ENCODE data around the gene MINK1.
"Not testable (repeated sequence)": the region's sequence is repeated elsewhere in the genome, so short reads cannot be mapped to it uniquely, and the experiment has no call there.

MINK1 gene

DNA sequence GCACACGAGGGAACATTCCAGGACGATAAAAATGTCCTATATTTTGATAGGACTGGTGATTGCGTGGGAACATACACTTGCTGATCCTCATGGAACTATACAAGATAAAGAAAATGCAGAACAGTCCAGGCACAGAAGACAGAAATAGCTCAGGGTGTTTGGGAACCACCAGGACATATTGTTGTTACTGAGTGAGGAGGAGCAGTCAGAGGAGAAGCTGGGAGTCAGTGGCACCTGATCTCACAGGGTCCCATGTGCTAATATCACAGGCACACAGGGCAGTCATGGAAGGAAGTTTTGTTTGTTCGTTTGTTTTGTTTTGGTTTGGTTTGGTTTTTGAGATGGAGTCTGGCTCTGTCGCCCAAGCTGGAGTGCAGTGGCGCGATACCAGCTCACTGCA lies 20.4 kb upstream of the MINK1 start:
- DNase-seq = no peak

DNA sequence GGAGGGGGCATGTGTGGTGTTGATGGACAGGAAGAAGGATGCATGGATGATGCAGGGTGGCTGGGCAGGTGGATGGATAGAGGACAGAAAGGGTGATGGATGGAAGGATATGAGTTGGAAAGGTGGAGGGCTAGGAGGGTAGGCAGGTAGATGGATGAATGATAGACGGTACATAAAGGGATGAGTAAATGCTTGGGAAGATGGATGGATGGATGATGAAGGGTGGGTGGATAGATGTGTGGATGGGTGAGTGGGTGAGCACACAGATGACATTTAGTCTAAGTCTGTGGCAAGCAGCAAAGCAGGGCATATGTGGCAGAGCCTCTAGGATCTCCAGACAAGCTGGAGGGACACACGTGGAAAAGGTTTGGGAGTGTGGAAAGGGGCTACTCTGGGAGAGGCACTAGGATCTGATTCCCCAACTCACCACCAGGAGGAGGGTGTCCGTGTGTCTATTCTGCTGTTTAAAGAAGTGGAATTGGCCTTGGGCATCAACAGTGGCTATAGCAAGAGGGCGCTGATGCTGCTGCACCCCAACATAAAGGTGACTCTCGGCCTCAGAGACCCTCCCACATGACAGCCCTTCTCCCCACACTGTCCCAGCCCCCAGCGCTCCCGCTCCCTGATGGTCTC lies 18.0 kb upstream of the MINK1 start:
- no peak for DNase-seq

DNA sequence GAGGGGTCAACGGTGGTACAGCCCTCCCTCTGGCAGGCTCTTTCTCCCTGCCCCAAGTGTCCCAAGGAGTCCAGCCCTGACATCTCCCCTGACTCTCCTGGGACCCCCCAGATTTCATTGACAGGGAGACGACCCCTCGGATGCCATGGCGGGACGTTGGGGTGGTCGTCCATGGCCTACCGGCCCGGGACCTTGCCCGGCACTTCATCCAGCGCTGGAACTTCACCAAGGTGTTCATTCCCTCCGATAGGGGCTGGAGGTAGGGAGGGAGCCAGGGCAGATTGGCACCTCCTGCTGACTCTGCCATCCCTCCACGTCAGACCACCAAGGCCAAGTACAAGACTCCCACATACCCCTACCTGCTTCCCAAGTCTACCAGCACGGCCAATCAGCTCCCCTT lies 16.3 kb upstream of the MINK1 start:
- DNase-seq = no peak

DNA sequence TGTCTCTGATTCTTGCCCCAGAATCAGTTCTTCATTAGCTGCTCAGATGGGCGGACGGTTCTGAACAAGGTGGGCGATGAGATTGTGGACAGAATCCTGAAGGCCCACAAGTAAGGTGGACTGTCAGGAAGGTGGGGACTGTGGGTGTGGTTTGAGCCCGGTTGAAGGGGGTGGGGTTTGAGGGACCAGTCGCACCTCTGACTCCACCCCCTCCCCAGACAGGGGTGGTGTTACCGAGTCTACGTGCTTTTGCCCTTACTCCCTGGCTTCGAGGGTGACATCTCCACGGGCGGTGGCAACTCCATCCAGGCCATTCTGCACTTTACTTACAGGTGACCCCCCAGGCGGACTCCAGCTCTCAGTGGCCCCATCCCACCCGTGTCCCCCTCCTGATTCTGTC lies 14.9 kb upstream of the MINK1 start:
- no peak for DNase-seq

DNA sequence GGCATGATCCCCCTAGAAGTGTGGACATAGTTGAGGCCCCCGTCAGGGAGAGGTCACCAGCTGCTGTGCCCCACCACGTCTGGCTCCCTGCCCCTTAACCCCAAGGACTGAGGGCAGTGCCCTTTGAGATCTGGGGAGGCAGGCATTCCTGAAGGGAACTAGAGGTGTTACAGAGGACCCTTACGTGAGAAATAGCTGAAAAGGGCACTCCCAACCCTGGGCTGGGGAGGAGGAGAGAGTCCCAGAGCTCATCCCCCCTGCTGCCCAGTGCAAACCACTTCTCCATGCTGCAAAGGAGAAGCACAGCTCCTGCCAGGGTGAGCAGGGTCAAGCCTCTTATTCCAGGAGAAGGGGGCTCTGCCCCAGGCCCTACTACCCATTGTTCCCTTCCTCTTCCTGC lies 10.3 kb upstream of the MINK1 start:
- DNase-seq = no peak

GRCh38 chr17:4823373-4824089 lies 9.6 kb upstream of the MINK1 start:
- DNase-seq = no peak

GRCh38 chr17:4827399-4827798 lies 5.7 kb upstream of the MINK1 start:
- no peak for DNase-seq

DNA sequence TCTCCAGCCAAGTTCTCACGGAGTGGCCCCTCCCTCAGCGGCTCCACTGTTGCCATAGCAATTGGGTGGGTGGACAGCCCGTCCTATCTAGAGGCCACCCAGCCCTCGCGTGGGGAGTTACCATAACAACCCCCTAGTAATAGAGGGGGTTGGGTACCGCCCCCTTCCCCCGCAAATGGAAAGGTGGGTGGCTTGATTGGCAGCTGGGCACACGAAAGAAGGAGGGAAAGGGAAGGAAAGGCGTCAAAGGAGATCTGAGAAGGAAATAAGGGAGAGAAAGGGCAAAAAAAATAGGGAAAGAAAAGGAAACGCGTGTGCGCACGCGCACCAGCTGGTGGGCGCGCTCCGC lies 337 bp upstream of the MINK1 start:
- DNase-seq = not testable (repeated sequence)

DNA sequence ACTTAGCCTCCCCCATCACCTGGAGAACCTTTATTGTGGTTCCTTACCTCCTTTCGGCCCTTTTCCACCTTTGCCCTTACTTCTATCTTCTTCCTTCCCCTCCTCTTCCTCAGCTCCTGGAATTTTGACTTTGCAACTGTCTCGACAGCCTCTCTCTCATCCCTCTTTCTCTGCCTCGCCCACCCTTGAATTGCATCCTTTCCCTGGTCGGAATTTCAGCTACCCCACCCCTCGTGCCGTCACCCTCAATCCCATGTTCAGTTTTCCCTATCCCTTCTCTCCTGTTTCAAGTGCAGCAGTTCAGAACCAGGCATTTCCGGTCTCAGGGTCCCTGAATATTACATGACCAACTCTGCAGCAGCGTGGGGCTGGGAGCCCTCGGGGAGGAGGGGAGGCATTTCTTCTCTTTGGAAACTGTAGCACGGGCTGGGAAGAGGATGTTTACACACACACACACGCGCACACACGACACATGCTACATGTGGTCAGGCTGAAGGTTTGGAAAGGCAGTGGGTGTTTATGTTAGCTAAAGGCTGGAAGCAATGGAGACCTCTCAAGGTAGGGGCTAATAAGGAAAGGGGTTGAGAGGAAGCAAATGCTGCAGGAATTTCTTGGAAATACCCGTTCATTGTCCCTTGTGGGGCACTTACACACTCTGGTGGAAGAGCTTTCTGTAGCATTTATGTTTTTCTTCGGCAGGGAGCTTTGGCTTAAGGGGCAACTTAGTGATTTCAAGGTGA lies 971 bp downstream of the MINK1 start:
- no peak for DNase-seq

- DNase-seq = no peak
Measured at GRCh38 chr17:4834681-4835020, 1.5 kb downstream of the MINK1 start.

GRCh38 chr17:4836221-4836620 lies 3.1 kb downstream of the MINK1 start:
- DNase-seq = no peak

GRCh38 chr17:4837471-4838308 lies 4.5 kb downstream of the MINK1 start:
- DNase-seq = no peak

- DNase-seq = no peak
Measured at GRCh38 chr17:4838309-4838785, 5.2 kb downstream of the MINK1 start.

DNA sequence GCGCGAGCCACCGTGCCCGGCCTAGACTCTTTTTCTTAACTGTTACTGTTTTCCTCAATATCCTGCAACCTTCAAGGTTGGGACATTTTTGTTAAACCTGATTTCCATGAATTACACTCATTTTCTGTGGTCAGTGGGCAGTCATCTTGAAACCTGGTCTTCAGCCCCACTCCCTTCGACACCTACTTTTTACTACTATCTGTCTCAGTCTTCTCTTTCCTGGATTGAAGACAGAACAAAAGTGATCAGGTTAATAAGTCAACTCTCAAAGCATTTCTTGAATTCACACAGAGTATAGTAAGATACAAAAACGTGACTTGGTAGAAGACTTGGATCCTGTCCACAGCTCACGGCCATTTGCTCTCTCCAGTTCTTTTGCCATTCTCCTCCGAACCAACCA lies 6.1 kb downstream of the MINK1 start:
- no peak for DNase-seq

DNA sequence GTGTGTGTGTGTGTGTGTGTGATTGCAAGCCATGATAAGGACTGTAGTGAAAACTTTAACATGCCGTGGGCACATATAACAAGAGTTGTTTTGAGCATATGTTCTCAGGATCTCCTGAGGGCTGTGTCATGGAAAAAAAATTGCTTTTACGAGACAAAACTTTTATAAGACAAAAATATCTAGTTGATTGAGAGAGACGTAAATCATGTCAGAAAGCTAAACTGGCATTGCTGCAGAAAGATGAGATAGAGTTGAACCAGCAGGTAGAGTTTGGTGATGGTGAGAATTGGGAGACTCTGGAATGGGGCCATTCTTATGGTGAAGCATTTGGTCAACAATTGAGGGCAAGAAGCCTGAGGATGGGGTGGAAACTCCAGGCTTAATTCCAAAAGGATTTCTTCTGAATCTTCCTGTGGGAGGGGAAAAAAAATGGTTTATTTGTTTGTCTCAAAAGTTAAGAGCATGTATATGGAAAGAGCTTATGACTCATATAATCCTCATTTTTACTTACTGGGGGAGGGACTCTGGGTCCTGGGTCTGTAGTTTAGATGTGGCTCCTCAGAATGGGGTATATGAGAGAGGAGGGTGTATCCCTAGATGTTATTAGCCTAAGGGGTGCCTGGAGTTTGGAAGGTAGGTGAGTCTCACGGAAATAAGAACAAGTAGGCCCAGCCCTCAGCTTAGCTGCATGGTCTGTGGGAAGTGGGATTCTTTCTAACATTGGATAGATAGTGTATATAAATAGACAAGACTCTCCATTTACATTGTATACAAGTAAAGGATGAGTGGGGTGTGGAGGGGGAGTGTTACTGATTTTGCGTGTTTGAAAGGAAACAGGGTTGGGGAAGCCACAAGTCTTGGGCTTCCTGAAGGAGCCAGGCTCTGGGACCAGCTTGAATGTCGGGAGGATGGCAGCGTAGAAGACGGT lies 7.1 kb downstream of the MINK1 start:
- DNase-seq = no peak

DNA sequence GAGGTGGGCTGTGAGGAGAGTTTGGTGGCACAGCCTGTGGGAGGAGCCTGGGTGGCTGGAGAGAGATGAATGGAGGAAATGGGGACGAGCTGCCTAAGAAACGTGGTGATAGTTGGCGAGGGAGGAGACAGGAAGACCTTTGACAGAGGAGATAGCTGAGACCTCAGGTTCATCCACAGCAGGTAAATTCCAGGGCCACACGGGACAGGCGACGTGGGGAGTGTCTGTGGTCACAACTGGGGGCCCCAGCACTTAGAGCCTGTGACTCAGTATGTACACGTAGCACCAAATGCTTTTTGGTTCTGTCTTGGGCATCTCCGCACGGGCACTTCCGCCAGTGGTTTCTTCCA lies 7.7 kb downstream of the MINK1 start:
- DNase-seq = peak in 1 of 2 donors; percentile 11

DNA sequence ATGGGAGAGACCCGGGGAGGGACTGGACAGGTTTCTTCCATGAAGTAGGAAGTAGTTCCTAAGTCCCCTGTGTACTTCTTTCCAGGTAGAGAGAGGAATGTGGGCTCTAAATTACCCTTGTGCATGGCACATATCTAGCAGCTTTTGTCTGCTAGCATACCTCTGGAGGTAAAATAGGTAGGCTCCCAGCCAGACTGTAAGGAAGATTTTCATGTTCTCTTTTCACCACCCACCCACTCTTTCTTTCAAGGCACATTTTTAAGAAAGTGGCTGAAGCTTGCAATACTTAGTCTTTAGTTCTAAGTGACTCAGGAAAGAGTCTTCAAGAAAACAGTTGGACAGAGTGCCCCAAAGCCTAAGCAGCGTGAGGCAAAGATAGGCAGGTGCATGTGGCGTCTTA lies 9.2 kb downstream of the MINK1 start:
- DNase-seq = no peak

DNA sequence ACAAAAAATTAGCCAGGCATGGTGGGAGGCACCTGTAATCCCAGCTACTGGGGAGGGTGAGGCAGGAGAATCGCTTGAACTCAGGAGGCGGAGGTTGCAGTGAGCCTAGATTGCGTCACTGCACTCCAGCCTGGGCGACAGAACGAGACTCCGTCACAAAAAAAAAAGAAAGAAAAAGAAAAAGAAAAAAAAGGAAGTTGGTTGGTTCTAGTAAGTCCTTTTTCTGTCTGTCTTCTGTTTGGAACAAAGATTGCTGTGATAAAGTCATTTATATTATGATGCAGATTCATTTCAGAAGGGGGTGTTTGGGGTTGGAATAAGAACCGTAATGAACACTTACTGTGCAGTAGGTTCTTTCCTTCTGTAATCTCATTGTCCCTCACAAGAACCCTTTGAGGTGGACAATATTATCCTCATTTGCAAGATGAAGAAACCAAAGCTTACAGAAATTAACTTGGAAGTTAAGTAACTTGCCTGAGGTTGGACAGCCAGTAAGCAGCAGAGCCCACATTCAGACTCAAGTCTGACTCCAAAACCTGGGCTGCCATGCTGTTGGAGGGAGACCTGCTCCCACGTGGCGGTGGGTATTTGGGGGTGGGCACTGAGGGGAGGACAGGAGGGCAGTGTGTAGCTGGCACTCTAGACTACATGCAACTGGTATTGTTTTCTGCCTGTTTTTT lies 10.3 kb downstream of the MINK1 start:
- DNase-seq = no peak

GRCh38 chr17:4845118-4845517 lies 12.0 kb downstream of the MINK1 start:
- DNase-seq = peak in 1 of 2 donors; percentile 46

- no peak for DNase-seq
Measured at GRCh38 chr17:4846635-4847390, 13.7 kb downstream of the MINK1 start.

DNA sequence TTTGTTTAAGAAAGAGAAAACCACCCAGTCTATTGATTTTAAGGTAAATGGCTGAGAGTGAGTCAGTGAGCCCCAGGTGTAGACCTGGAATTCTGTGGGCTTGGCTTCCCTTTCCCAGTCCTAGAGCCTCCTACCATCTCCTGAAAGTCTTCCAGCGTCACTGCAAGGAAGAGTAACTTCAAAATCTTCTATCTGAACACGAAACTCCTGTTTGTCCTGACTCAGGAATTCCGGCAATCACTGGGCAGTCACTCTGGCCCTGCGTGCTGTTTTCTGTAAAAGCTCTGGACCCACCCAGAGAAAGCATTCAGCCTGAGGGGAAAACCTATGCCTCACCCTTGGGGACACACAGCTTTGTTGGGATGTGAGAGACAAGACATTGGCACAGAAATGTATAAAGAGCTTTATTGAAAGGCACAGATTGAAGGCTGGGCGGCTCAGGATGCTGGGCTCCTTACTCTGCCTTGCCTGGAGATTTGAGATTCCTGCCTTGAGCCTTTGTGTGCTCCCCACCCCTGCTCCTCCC lies 15.9 kb downstream of the MINK1 start:
- no peak for DNase-seq

Measured in CD4-positive, alpha-beta T cell treated with Interleukin-4 for 1 hour (primary cell).